ENCODE results near the gene HNRNPUL2.
"Not testable (repeated sequence)": the region's sequence is repeated elsewhere in the genome, so short reads cannot be mapped to it uniquely, and the experiment has no call there.

The HNRNPUL2 gene

GRCh38 chr11:62702246-62702645 is 25.0 kb downstream of the HNRNPUL2 start:
- DNase-seq: no peak

DNA sequence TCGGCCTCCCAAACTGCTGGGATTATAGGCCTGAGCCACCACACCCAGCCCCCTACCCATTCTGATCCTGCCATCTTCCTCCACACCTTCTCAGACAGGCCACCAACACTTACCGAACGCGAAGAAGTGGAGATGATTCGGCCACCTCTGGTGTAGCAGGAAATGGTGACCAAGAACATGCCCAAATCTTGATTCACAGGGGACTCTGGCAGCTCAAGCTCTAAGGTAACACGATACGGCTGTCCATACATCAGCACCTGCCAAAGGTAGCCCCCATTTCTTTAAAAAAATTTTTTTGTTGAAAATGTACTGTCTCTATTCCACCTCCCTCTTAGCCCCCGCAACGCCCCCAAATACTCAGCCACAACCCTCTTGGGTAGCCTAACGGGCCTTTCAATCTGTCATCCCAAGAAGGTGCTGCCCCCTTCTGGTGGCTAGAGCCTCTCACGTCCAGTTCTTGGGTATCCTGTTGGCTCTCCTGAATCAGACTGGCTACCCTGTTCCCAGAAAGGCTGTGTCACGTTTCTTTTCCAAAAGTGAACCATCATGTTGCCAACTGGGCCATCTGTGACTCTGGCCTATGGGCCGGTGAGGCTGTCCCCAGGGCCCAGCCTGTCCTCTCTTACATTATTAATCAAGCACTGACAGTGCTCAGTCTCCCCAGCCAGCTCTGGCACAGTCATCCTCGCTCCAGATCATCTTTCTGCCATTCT is 32.6 kb downstream of the HNRNPUL2 start:
- DNase-seq: peak; percentile 84

DNA sequence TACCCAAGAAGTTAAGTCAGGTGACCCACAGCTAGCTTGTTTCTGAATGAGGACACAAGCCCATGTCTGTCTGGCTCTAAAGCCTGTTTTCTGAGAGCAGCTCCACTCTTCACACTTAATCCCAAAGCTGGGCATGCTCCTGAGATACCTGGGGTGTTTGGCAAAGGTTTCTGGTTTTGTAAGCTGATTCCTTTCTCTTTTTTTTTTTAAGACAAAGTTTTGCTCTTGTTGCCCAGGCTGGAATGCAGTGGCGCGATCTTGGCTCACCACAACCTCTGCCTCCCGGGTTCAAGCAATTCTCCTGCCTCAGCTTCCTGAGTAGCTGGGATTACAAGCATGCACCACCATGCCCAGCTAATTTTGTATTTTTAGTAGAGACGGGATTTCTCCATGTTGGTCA is 33.6 kb downstream of the HNRNPUL2 start:
- DNase-seq: not testable (repeated sequence)

GRCh38 chr11:62689421-62690183 is 37.7 kb downstream of the HNRNPUL2 start, which contains the start of gene LRRN4CL:
LRRN4CL (minus strand) TSS chr11:62689530; CDS start chr11:62688508, 1,022 bp downstream.
- no peak for DNase-seq

DNA sequence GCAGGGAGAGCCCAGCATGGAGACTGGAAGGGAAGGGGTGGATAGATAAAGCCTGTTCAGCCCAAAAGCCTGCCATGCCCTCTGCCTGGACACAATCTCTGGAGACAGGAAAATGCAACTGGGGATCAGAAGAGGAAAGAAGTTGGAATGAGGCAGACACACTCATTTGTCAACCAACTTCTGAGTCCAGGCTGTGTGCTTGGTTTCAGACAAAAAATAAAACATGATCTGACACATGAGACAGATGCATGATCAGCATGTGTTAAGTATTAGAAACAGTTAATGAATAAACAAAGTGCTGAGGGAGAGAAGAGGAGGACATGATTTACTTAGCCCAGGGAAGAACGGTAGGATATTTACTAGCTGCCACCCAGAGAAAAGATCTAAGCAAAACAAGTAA is 38.8 kb downstream of the HNRNPUL2 start:
- no peak for DNase-seq

DNA sequence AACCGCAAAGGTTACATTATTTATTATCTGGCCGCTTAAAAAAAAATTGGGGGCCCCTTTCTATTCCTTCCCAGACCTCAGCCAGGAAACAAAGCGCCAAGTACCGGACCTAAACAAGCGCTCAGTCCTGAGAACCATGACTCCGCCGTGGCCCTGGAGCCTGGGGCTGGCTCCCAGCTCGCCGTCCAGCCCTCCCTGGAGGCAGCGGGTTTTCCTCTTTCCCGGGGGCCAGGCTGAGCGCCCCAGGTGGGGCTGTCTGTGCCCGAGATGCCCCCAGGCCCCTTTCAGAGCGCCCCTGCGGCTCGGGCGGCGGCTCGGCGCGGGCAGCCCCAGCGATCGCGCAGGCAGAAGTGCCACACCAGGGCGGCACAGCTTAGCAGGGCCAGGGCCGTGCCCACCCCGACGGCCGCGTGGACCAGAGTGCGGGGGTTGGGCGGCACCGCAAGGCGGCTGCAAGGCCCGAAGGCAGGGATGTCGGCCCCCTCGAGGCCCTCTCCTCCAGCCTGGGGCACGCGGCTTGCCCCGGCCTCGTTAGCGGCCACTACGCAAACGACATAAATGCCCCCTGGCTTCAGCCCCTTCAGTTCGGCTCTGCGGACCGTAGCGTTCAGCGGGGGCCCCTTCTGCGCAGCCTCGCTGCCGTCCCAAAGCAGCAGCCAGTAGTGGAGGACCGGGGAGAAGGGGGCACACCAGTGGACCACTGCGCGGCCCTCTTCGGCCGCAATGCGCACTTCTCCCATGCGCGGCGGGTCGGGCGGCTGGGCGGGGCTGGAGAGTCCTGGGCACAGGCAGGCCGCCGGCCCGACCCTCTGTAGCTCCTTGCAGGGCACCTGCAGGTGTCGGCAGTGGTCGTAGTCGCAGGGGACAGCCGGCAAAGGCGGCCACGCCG is 39.5 kb downstream of the HNRNPUL2 start:
- DNase-seq: no peak

DNA sequence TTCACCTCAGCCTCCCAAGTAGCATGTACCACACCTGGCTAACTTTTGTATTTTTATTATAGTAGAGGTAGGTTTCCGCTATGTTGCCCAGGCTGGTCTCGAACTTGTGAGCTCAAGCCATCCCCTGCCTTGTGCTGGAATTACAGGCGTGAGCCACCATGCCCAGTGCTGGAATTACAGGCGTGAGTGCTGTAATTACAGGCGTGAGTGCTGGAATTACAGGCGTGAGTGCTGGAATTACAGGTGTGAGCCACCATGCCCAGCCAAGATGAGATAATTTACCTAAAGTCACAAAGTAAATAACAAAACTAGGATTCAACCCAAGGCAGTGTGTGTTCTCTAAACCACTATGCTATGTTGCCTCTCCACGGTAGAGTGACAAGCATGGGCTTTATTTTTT is 44.7 kb downstream of the HNRNPUL2 start:
- DNase-seq: no peak

- DNase-seq: peak; percentile 61
These were observed 46.4 kb downstream of the HNRNPUL2 start for GRCh38 chr11:62680825-62681240.

DNA sequence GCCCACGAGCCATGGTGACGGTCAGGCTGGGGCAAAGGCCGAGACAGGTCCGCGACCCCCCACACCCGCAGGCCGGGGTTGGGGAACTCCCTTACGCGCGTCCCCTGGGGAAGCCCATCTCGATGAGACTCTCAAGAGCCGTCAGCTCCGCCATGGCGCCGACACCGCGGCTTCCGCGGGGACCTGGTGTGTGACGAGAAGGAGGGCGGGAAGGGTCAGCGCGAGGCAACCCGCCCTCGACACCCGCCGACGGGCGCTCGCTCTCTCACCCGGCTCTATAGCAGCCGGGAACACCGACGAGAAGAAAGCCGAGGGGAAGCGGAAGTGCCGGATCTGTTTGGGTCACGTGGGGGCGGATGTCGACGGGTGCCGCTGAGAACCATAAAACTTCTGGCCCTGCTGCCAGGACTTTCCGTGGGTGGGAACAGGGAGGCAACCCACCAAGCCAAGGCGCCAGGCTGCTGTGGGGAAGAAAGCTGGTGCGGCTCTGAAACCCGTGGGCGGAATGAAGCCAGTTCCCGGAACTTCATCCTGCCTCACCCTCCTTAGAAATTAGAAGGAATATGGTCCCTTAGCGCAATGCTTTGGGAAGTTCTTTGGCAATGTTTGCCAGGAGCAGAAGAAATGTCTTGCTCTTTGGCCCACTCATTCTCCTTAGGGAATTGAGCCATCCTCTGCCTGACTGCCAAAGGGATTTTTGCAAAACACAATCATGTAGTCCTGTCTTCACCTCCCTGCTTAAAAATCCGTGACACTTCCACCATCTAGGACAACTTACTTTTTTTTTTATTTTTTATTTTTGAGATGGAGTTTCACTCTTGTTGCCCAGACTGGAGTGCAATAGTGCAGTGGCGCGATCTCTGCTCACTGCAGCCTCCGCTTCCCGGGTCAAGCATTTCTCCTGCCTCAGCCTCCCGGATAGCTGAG is 48.2 kb downstream of the HNRNPUL2 start, which contains the start of gene UBXN1:
Gene UBXN1 (minus strand): TSS at position 304 of the 927 bp plus-strand sequence. CDS start 150 bp downstream, at position 154.
- DNase-seq: peak; percentile 89

DNA sequence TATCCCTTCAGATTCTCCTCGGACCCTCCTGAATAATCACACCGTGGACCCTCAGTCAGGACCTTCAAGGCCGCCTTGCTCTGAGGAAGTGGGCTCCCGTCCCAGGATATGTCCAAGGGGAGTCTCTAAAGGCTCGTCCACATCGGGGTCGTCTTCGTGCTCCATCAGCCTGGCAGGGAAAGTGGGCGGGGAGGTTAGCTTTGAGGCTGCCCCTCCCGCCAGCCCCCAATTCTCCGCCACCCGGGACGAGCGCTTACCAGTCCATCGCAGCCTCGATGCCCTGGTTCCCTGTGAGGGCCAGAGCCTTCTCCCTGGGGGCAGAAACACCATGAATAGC is 48.9 kb downstream of the HNRNPUL2 start:
- DNase-seq: no peak

- no peak for DNase-seq
These were observed 49.5 kb downstream of the HNRNPUL2 start for GRCh38 chr11:62677714-62678113.

GRCh38 chr11:62677156-62677555 is 50.1 kb downstream of the HNRNPUL2 start:
- no peak for DNase-seq

DNA sequence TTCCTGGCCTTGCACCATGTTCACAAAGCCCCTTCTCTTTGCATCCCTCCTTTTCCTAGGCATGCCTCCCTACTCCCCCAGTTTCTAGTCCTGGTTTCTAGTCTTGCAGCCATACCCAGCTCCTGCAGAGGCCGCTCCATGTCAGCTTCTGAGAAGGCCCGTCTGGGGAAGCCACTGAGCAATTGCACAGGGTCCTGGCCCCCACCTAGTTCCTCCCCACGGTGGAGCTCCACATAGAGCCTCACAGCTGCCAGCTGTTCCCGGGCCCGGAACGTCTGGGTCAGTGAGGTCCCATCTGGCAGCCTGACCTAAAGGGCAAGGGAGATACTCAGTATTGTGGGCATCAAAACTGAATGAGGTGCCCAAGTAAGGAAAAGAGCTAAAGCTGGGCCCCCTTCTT is 50.6 kb downstream of the HNRNPUL2 start:
- DNase-seq: no peak

DNA sequence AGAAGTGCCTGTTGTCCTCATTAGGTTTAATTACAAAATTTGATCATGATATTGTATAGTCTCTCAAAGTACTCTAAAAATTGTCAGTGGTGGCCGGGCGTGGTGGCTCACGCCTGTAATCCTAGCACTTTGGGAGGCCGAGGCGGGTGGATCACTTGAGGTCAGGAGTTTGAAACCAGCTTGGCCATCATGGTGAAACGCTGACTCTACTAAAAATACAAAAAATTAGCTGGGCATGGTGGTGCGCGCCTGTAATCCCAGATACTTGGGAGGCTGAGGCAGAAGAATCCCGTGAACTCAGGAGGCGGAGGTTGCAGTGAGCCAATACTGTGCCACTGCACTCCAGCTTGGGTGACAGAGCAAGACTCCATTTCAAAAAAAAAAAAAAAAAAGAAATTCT is 51.8 kb downstream of the HNRNPUL2 start:
- not testable (repeated sequence) for DNase-seq

- no peak for DNase-seq
These were observed 54.1 kb downstream of the HNRNPUL2 start for GRCh38 chr11:62673196-62673525.

- DNase-seq: peak; percentile 83
These were observed 55.5 kb downstream of the HNRNPUL2 start, which contains the start of the genes LBHD1 and UQCC3 for GRCh38 chr11:62671608-62672389. LBHD1 (minus strand) TSS chr11:62672267; CDS start chr11:62670031, 2,236 bp downstream. UQCC3 (plus strand) TSS chr11:62671673; CDS start chr11:62671746, 73 bp downstream.

DNA sequence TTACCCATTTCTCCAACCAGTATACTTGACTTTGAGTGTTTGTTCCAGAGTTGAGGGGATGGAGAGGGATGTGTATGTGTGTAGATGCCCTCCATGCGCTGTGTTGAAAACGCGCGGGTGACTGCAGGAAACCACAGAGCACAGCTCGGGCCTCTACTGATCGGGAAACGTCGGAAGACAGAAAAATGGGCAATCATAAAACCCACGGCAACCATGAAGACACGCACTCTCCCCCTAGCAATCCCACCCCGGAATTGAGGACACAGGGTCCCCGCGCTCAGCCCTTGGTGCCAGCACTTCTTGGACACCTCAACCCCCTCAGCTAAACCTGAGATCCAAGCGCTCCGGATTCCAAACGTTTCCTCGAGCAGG is 56.0 kb downstream of the HNRNPUL2 start:
- no peak for DNase-seq

- DNase-seq: no peak
These were observed 57.7 kb downstream of the HNRNPUL2 start for GRCh38 chr11:62669420-62670161.

DNA sequence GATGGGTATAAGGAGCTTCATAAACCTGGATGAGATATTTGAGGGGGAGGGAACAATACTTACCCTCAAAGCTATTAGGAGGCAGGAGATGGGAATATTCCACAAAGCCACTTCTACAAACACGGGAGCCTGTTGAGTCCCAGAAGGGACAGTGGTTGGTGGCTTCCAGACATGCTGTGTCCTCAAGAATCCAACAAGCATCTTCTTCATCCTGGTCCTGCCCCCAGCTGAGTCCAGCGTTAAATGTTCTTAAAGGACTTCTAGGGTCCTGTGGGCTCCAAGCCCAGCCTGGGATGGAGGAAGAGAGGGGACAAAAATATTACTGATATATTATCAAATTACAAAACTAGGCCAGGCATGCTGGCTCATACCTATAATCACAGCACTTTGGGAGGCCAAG is 59.8 kb downstream of the HNRNPUL2 start:
- no peak for DNase-seq

GRCh38 chr11:62666259-62666926 is 60.9 kb downstream of the HNRNPUL2 start:
- no peak for DNase-seq
